Prostate gland (tissue), 2 donors: Measurements from ENCODE around the gene WNT5B.

Source experiments
- CTCF ChIP-seq, 4 experiments: fragments of 200-600 bp in 2 of 4; fragments of 450-650 bp in 2 of 4; sonication (generic) in 2 of 4; IDR thresholded peaks; 1 replicate in 3 of 4; 2 replicates in 1 of 4; pipeline ENCODE4 v1.5.1; 2016 to 2019; ENCODE audit warnings: antibody characterized with exemption in 4 of 4, mild to moderate bottlenecking in 2 of 4, moderate library complexity in 2 of 4
- POLR2AphosphoS5 ChIP-seq: sonication (generic); formaldehyde crosslinking; IDR thresholded peaks from one replicate; pipeline ENCODE4 v1.6.1; 2017; ENCODE audit warnings: antibody characterized with exemption

- TF ChIP-seq CTCF (IDR thresholded peaks at IDR 0.05) (peak in 1 of 4 experiments; percentile 26), POLR2AphosphoS5 (no peak)
Measured at GRCh38 chr12:1592444-1593173, 36.4 kb upstream of the WNT5B start.
